GM12892 (cell line): ENCODE measurements around the gene GALNT1.

Experiments
- POLR2A ChIP-seq: IDR thresholded peaks from 2 replicates; pipeline ENCODE4 v1.6.1; 2011; ENCODE audit warnings: low read depth, low read length, control low read depth
- POLR2AphosphoS5 ChIP-seq: IDR thresholded peaks from 2 replicates; pipeline ENCODE4 v1.6.1; 2011; ENCODE audit warnings: low read depth, low read length, control low read depth

DNA sequence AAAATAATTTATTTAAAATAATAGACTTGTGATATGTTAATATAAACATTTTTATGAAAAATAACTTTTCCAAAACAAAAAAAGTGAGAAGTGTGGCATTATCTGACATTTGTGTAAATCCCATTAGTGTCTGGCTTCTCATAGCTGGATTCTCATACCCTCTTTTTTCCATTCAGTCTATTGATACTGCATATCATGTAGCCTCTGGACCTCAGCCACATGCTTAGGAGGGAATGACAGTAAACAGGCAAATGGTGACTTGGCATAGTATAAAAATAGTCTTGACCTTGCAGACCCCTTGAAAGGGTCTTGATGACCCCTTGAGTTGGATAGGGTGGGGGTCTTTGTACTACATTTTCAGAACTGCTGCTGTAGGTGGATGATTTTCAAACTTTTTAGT is 29.2 kb downstream of the GALNT1 start:
- TF ChIP-seq POLR2A (no peak), POLR2AphosphoS5 (no peak)
